Retinal pigment epithelial cell (primary cell): ENCODE measurements around the gene RAB40A.
A peak's percentile ranks its signal among the peaks of the same experiment; 100 is the strongest.

ENCODE experiments used
- DNase-seq: peaks from one replicate; pipeline ENCODE4 v3.0.0-alpha.2; 2010; ENCODE audit warnings: low read depth
- H3K4me3 ChIP-seq: 2 replicates; pipeline ENCODE4 v1.5.1; 2011; ENCODE audit warnings: mild to moderate bottlenecking, low read length, control low read depth, moderate library complexity
- CTCF ChIP-seq: conservative IDR thresholded peaks from 2 replicates; pipeline ENCODE4 v1.5.1; 2011; ENCODE audit warnings: low read depth, low read length, control low read depth, inconsistent platforms

RAB40A gene

GRCh38 chrX:103554687-103555424 is 35.6 kb upstream of the RAB40A start:
- TF ChIP-seq CTCF = no peak
- no peak for DNase-seq
- H3K4me3 ChIP-seq = peak overlapping the region; percentile 52

- no peak for TF ChIP-seq CTCF
Observed at GRCh38 chrX:103552236-103552635, 32.9 kb upstream of the RAB40A start.

GRCh38 chrX:103550415-103551051 is 31.2 kb upstream of the RAB40A start:
- no peak for TF ChIP-seq CTCF
- H3K4me3 ChIP-seq = no peak overlapping the region
- no peak for DNase-seq

More at GRCh38 chrX:103552236-103552635, 32.9 kb upstream of the RAB40A start:
- no peak overlapping the region for H3K4me3 ChIP-seq
- DNase-seq = no peak

GRCh38 chrX:103549916-103550315 is 30.6 kb upstream of the RAB40A start:
- no peak for TF ChIP-seq CTCF
- no peak overlapping the region for H3K4me3 ChIP-seq
- DNase-seq = no peak

- no peak overlapping the region for H3K4me3 ChIP-seq
- no peak for TF ChIP-seq CTCF
- DNase-seq = no peak
Observed at GRCh38 chrX:103540145-103540544, 20.9 kb upstream of the RAB40A start.

- no peak overlapping the region for H3K4me3 ChIP-seq
- DNase-seq = no peak
- no peak for TF ChIP-seq CTCF
Observed at GRCh38 chrX:103539695-103540094, 20.4 kb upstream of the RAB40A start.

GRCh38 chrX:103538728-103539127 is 19.4 kb upstream of the RAB40A start:
- DNase-seq = no peak
- no peak for TF ChIP-seq CTCF
- H3K4me3 ChIP-seq = no peak overlapping the region
